Measurements from ENCODE around the gene MKX. TPM values are rescaled to one million over a fixed set of nuclear protein-coding genes. Genes with fewer than 3 reads are reported as not detected.

MKX gene
- total RNA-seq, 1 donor from 2014 or later: 1.7 TPM

DNA sequence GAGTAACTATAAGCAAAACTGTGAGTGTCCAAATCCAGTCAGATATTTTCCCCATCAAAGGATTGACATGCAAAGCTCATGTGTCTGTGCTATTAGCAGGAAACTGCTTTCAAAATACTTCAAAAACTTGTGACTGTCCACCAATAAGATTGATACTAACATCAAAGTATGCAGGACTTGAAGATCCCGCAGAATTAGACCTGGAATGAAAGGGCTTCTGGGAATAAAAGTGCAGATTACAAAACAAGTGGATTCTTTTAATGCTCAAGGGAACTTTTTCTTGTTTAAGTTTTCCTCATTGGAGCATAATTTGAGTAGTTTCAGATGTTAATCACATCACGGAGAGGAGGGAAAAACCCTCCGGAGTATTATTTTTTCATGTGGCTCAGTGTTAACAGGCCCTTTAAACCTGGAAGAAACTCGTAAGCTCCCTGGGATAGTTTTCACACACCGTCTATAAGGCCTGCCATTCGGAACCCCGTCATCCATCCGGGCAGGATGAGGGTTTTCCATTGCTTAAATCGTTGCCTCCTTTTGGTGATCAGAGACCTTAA is 33.9 kb upstream of the MKX start:
- TF ChIP-seq, protein P1, sequence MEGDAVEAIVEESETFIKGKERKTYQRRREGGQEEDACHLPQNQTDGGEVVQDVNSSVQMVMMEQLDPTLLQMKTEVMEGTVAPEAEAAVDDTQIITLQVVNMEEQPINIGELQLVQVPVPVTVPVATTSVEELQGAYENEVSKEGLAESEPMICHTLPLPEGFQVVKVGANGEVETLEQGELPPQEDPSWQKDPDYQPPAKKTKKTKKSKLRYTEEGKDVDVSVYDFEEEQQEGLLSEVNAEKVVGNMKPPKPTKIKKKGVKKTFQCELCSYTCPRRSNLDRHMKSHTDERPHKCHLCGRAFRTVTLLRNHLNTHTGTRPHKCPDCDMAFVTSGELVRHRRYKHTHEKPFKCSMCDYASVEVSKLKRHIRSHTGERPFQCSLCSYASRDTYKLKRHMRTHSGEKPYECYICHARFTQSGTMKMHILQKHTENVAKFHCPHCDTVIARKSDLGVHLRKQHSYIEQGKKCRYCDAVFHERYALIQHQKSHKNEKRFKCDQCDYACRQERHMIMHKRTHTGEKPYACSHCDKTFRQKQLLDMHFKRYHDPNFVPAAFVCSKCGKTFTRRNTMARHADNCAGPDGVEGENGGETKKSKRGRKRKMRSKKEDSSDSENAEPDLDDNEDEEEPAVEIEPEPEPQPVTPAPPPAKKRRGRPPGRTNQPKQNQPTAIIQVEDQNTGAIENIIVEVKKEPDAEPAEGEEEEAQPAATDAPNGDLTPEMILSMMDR (IDR thresholded peaks at IDR 0.05): no peak
- Histone ChIP-seq H3K27me3 (no peaks in the 10 kb centered on the region), H3K27ac (no peak overlapping the region), H3K36me3 (no peaks in the 10 kb centered on the region), H3K9me3 (no peaks in the 10 kb centered on the region), H3K4me3 (no peak overlapping the region), H3K4me1 (no peaks in the 10 kb centered on the region)
- intact Hi-C loops (cut with DNase I): no loop called here
- DNase-seq (no peak), ATAC-seq (no peak)

DNA sequence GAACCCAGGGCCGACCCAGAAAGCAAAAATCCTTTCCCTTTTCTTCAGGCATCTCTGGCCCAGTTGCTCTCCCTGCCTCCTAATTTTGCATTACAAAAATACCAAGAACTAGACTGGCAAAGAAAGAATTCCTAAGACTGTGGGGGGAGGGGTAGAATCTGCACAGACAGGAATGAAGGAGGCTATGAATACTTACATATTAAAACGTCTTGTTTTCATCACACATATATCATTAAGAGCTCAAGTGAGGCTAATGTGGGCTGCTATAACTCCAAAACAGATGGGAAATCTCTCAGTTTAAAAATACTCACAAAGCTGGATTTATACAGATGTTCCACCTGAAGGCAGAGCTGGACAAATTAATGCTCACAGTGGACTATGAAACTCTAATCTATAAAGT is 29.2 kb upstream of the MKX start:
- DNase-seq: no peak
- H3K4me3 ChIP-seq: no peak overlapping the region
- no peaks in the 10 kb centered on the region for H3K4me1 ChIP-seq
- no peaks in the 10 kb centered on the region for H3K27me3 ChIP-seq
- H3K27ac ChIP-seq: no peak overlapping the region
- no peaks in the 10 kb centered on the region for H3K9me3 ChIP-seq
- H3K36me3 ChIP-seq: no peaks in the 10 kb centered on the region
- no peak for ATAC-seq
- intact Hi-C loops (cut with DNase I): no loop called here
- TF ChIP-seq, protein P1 (IDR thresholded peaks at IDR 0.05): no peak

DNA sequence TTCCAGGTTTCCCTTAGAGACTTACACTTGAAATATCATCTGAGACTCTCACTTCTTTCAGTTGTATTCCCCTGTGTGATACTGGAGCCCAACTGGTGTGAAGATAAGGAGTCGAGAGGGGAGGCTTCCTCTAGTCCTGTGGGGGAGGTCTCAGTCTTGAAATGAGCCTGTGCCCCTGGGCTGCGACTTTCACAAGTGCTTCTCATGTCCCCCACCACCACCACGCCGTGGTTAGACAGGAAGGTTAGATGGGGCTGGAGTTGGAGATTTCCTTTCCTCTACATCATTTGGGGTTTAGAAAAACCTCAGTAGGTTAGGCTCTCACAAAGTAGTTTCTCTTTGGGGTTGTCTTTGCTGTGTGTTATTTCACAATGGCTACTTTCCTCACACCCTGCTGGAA is 25.6 kb upstream of the MKX start:
- TF ChIP-seq, protein P1 (IDR thresholded peaks at IDR 0.05): no peak
- Histone ChIP-seq H3K9me3 (no peaks in the 10 kb centered on the region), H3K27me3 (no peaks in the 10 kb centered on the region), H3K4me1 (no peaks in the 10 kb centered on the region), H3K4me3 (no peak overlapping the region), H3K27ac (no peak overlapping the region), H3K36me3 (no peaks in the 10 kb centered on the region)
- ATAC-seq: no peak
- DNase-seq: no peak
- intact Hi-C loops (cut with DNase I): no loop called here

DNA sequence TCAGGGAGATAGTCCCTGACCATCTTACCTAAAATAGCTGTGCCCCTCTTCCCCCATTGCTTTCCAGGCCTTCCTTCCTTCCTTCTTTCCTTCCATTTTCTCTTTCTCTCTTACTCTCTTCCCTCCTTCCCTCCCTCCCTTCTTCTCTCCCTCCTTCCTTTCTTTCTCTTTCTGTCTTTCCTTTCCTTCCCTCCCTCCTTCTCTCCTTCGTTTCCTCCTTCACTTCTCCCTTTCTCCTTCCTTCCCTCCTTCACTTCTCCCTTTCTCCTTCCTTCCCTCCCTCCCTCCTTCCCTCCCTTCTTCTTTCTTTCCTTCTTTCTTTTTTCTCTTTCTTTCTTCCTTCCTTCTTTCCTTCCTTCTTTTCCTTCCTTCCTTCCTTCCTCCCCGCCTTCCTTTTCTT is 24.6 kb upstream of the MKX start:
- H3K27me3 ChIP-seq: no peaks in the 10 kb centered on the region
- no peak for DNase-seq
- H3K27ac ChIP-seq: no peak overlapping the region
- no peak for ATAC-seq
- no peaks in the 10 kb centered on the region for H3K9me3 ChIP-seq
- no peaks in the 10 kb centered on the region for H3K36me3 ChIP-seq
- H3K4me1 ChIP-seq: no peaks in the 10 kb centered on the region
- H3K4me3 ChIP-seq: no peak overlapping the region
- intact Hi-C loops (cut with DNase I): no loop called here
- TF ChIP-seq, protein P1 (IDR thresholded peaks at IDR 0.05): no peak

DNA sequence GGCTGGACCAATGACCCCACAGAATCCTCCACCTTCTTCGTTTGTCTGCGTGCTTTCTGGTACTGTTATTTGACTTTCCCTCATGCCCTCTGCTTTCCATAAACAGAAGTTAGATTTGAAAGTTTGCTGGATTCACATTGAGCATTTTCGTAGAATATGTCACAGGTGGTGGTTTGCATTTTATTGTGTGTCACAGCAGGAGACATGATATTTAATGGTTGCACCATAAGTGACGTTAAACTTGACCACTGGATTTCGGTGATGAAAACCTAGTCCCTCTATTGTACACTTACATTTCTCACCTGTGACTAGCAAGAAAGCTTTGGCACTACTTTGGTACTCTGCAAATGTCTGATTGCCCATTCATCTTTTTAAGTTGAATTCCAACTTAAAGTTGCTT is 15.2 kb upstream of the MKX start:
- ATAC-seq: no peak
- intact Hi-C loops (cut with DNase I): no loop called here
- DNase-seq: no peak
- no peak overlapping the region for H3K4me3 ChIP-seq
- TF ChIP-seq, protein P1 (IDR thresholded peaks at IDR 0.05): no peak
- H3K27me3 ChIP-seq: no peaks in the 10 kb centered on the region
- H3K27ac ChIP-seq: no peak overlapping the region
- H3K9me3 ChIP-seq: no peaks in the 10 kb centered on the region
- no peaks in the 10 kb centered on the region for H3K4me1 ChIP-seq
- H3K36me3 ChIP-seq: no peaks in the 10 kb centered on the region

Data from upper lobe of right lung (tissue), 1 donor.